H1 (cell line): Measurements from ENCODE around the gene NT5C1A. TPM values are rescaled to one million over a fixed set of nuclear protein-coding genes. Genes with fewer than 3 reads are reported as not detected.

Experiments used
- CTCF ChIA-PET: fragments of 300-600 bp; sonication (Branson Sonifier 250); formaldehyde crosslinking; loops from one replicate; lab custom pipeline; 2021; ENCODE audit not compliant: partially characterized antibody; lab: Charles Lee
- POLR2A ChIA-PET: fragments of 300-600 bp; sonication (Branson Sonifier 250); formaldehyde crosslinking; loops from one replicate; lab custom pipeline; 2021; ENCODE audit warnings: inconsistent platforms; ENCODE audit not compliant: partially characterized antibody; lab: Charles Lee
- DNase-seq, 2 experiments: peaks; one replicate each; pipeline versions ENCODE4 v3.0.0 to v3.0.0-alpha.2; 2010 to 2022; ENCODE audit warnings: low spot score in 2 of 2, low read depth in 1 of 2, mixed read lengths in 1 of 2
- FAIRE-seq: peaks from 2 replicates; lab custom pipeline; 2011; peaks lifted over from hg19 to GRCh38; lab: Jason Lieb, UNC
- H2AFZ ChIP-seq: 2 replicates; pipeline ENCODE4 v1.8.1; 2012; ENCODE audit warnings: low read length, inconsistent platforms
- H2AK5ac ChIP-seq: 2 replicates; pipeline ENCODE4 v1.6.1; 2013; ENCODE audit warnings: low read depth, low read length
- H2BK120ac ChIP-seq: replicated peaks from 2 replicates; pipeline ENCODE3; 2013; ENCODE audit warnings: low read depth, low read length, inconsistent platforms
- H2BK12ac ChIP-seq: 2 replicates; pipeline ENCODE4 v1.6.1; 2013; ENCODE audit warnings: low read depth, low read length
- H2BK15ac ChIP-seq: 2 replicates; pipeline ENCODE4 v1.6.1; 2013; ENCODE audit warnings: low read length
- H2BK20ac ChIP-seq: 2 replicates; pipeline ENCODE4 v1.6.1; 2013; ENCODE audit warnings: low read length
- H2BK5ac ChIP-seq: 2 replicates; pipeline ENCODE4 v1.6.1; 2013; ENCODE audit warnings: low read depth, low read length
- H3K14ac ChIP-seq: 2 replicates; pipeline ENCODE4 v1.6.1; 2013; ENCODE audit warnings: inconsistent platforms; ENCODE audit not compliant: insufficient read length
- H3K18ac ChIP-seq: 2 replicates; pipeline ENCODE4 v1.6.1; 2013; ENCODE audit warnings: low read length; ENCODE audit errors: extremely low read depth
- H3K23ac ChIP-seq: 2 replicates; pipeline ENCODE4 v1.6.1; 2013; ENCODE audit warnings: inconsistent platforms; ENCODE audit not compliant: insufficient read length
- H3K23me2 ChIP-seq: 2 replicates; pipeline ENCODE4 v1.6.1; 2013; ENCODE audit warnings: low read depth, low read length
- H3K27ac ChIP-seq: 2 replicates; pipeline ENCODE4 v1.6.1; 2011; ENCODE audit warnings: low read depth, low read length, inconsistent platforms
- H3K27me3 ChIP-seq, 4 experiments: replicated peaks in 1 of 4; 1 replicate in 1 of 4; 2 replicates in 3 of 4; pipeline versions ENCODE4 v1.6.1 to v1.8.1; 2011 to 2013; ENCODE audit warnings: low read length in 3 of 4, mild to moderate bottlenecking in 3 of 4, inconsistent platforms in 2 of 4, mixed read lengths in 2 of 4, moderate library complexity in 1 of 4; ENCODE audit not compliant: control insufficient read depth in 3 of 4, insufficient read depth in 3 of 4; ENCODE audit errors: extremely low read depth in 1 of 4
- H3K36me3 ChIP-seq, 4 experiments: 2 replicates each; pipeline versions ENCODE4 v1.6.1 to v1.8.1; 2011 to 2013; ENCODE audit warnings: mild to moderate bottlenecking in 4 of 4, low read length in 3 of 4, moderate library complexity in 2 of 4, control low read depth in 1 of 4, inconsistent platforms in 1 of 4; ENCODE audit not compliant: insufficient read depth in 4 of 4, control insufficient read depth in 2 of 4
- H3K4ac ChIP-seq: replicated peaks from 2 replicates; pipeline ENCODE3; 2013; ENCODE audit warnings: low read length, low read depth, mixed read lengths, inconsistent platforms; ENCODE audit not compliant: insufficient read length
- H3K4me1 ChIP-seq, 4 experiments: replicated peaks in 1 of 4; 1 replicate in 1 of 4; 2 replicates in 3 of 4; pipeline versions ENCODE4 v1.6.1 to v1.8.1; 2011 to 2013; ENCODE audit warnings: low read length in 3 of 4, inconsistent platforms in 2 of 4, mixed read lengths in 1 of 4; ENCODE audit not compliant: insufficient read depth in 4 of 4, control insufficient read depth in 3 of 4
- H3K4me2 ChIP-seq, 2 experiments: 2 replicates each; pipeline versions ENCODE4 v1.6.1 to v1.8.1; 2011 to 2013; ENCODE audit warnings: low read depth in 2 of 2, low read length in 2 of 2, control low read depth in 1 of 2, inconsistent platforms in 1 of 2, mild to moderate bottlenecking in 1 of 2; ENCODE audit not compliant: insufficient read depth in 1 of 2
- H3K4me3 ChIP-seq, 4 experiments: fragments of 200-600, 300-600 bp in 1 of 4; sonication (generic), shearing (Covaris generic), sonication (Bioruptor Twin) in 1 of 4; 2 replicates each; pipeline versions ENCODE4 v1.5.1 to v1.8.1; 2011 to 2016; ENCODE audit warnings: low read length in 4 of 4, low read depth in 3 of 4, control low read depth in 2 of 4, inconsistent platforms in 2 of 4, mild to moderate bottlenecking in 2 of 4, mixed read lengths in 1 of 4, moderate library complexity in 1 of 4; ENCODE audit not compliant: insufficient read depth in 2 of 4; ENCODE audit errors: extremely low read depth in 1 of 4
- H3K56ac ChIP-seq: replicated peaks from 2 replicates; pipeline ENCODE3; 2013; ENCODE audit warnings: low read depth, mild to moderate bottlenecking, mixed read lengths, low read length, inconsistent platforms; ENCODE audit not compliant: insufficient read length
- H3K79me1 ChIP-seq: 2 replicates; pipeline ENCODE4 v1.6.1; 2013; ENCODE audit warnings: low read depth, low read length, control low read depth
- H3K79me2 ChIP-seq, 2 experiments: 2 replicates each; pipeline versions ENCODE4 v1.6.1 to v1.8.1; 2012 to 2013; ENCODE audit warnings: low read length in 2 of 2, mild to moderate bottlenecking in 2 of 2, inconsistent platforms in 1 of 2; ENCODE audit not compliant: insufficient read depth in 2 of 2, control insufficient read depth in 1 of 2
- H3K9ac ChIP-seq, 4 experiments: replicated peaks in 1 of 4; 1 replicate in 1 of 4; 2 replicates in 3 of 4; pipeline versions ENCODE4 v1.6.1 to v1.8.1; 2011 to 2013; ENCODE audit warnings: low read depth in 3 of 4, low read length in 3 of 4, control low read depth in 2 of 4, mild to moderate bottlenecking in 2 of 4, moderate library complexity in 2 of 4, inconsistent platforms in 1 of 4; ENCODE audit errors: extremely low read depth in 1 of 4
- H3K9me3 ChIP-seq, 2 experiments: 2 replicates each; pipeline versions ENCODE4 v1.6.1 to v1.8.1; 2012 to 2013; ENCODE audit warnings: mild to moderate bottlenecking in 2 of 2, moderate library complexity in 2 of 2, control low read depth in 1 of 2, inconsistent platforms in 1 of 2, low read depth in 1 of 2, low read length in 1 of 2, mixed read lengths in 1 of 2; ENCODE audit not compliant: insufficient read depth in 2 of 2
- H4K20me1 ChIP-seq, 2 experiments: replicated peaks in 1 of 2; 2 replicates each; pipeline versions ENCODE3 to v1.8.1; 2011 to 2013; ENCODE audit warnings: inconsistent platforms in 2 of 2, low read length in 2 of 2, mild to moderate bottlenecking in 1 of 2; ENCODE audit not compliant: insufficient read depth in 2 of 2, control insufficient read depth in 1 of 2
- H4K5ac ChIP-seq: 2 replicates; pipeline ENCODE4 v1.6.1; 2013; ENCODE audit warnings: low read length, low read depth, mixed read lengths, inconsistent platforms; ENCODE audit not compliant: insufficient read length
- H4K8ac ChIP-seq: 2 replicates; pipeline ENCODE4 v1.8.0; 2013; ENCODE audit warnings: mild to moderate bottlenecking, moderate library complexity, low read length, inconsistent platforms; ENCODE audit not compliant: insufficient read depth; ENCODE audit errors: extremely low read depth
- H4K91ac ChIP-seq: replicated peaks from 2 replicates; pipeline ENCODE3; 2013; ENCODE audit warnings: low read length, mixed read lengths, inconsistent platforms; ENCODE audit not compliant: insufficient read length
- CTCF ChIP-seq, 3 experiments: IDR thresholded peaks; 1 replicate in 2 of 3; 2 replicates in 1 of 3; pipeline versions ENCODE4 v1.5.1 to v1.6.1; 2011; ENCODE audit warnings: low read length in 3 of 3, mild to moderate bottlenecking in 3 of 3, inconsistent platforms in 2 of 3, low read depth in 1 of 3, moderate library complexity in 1 of 3; ENCODE audit not compliant: insufficient read depth in 1 of 3; ENCODE audit errors: control extremely low read depth in 1 of 3
- RAD21 ChIP-seq, 2 experiments: IDR thresholded peaks in 1 of 2; conservative IDR thresholded peaks in 1 of 2; 2 replicates each; pipeline ENCODE4 v1.6.1; 2011; ENCODE audit warnings: low read depth in 2 of 2, low read length in 2 of 2, improper control_type of control experiment in 1 of 2, inconsistent platforms in 1 of 2, mild to moderate bottlenecking in 1 of 2, moderate library complexity in 1 of 2
- RNF2 ChIP-seq: fragments of 200-900, 300-1000 bp; sonication (generic); IDR thresholded peaks from 2 replicates; pipeline ENCODE4 v1.7.1; 2016; ENCODE audit warnings: borderline replicate concordance, low read depth, mild to moderate bottlenecking, antibody characterized with exemption, low read length; ENCODE audit not compliant: poor library complexity, severe bottlenecking; ENCODE audit errors: missing control alignments
- TEAD4 ChIP-seq: IDR thresholded peaks from 2 replicates; pipeline ENCODE4 v1.6.1; 2012; ENCODE audit warnings: low read depth, low read length, inconsistent platforms, mixed read lengths
- WGBS, 2 experiments: shearing (Covaris generic) in 1 of 2; methylation state at CpG; one replicate each; pipeline versions ENCODE4 v1.1.6 to v1.1.7; 2013 to 2015; ENCODE audit warnings: low lambda C conversion rate in 2 of 2, mixed read lengths in 2 of 2, inconsistent platforms in 1 of 2, low coverage in 1 of 2, missing lambda C conversion rate in 1 of 2; ENCODE audit not compliant: insufficient replicate concordance in 2 of 2, insufficient coverage in 1 of 2, insufficient read length in 1 of 2; ENCODE audit errors: extremely low coverage in 1 of 2, missing lambda C conversion rate in 1 of 2; 5-methylcytosine and 5-hydroxymethylcytosine counted together
- polyA plus RNA-seq, 7 experiments: library from polyadenylated mRNA; depleted of rRNA in 3 of 7; stranded (reverse) in 5 of 7; unstranded in 2 of 7; fragments of >200 nt in 5 of 7; fragments of 200-250 nt in 2 of 7; gene quantifications; 1 replicate in 5 of 7; 2 replicates in 1 of 7; 4 replicates in 1 of 7; pipeline versions ENCODE4 v1.2.1 to v1.2.3, GENCODE V29; 2011 to 2013; ENCODE audit warnings: missing spikeins in 2 of 7, mixed read lengths in 2 of 7
- total RNA-seq: library from RNA; stranded (reverse); fragmentation: NEBNext Ultra II Directional; extraction: Animal tissue kit (Norgen Biotek cat#: 25700); gene quantifications from 2 replicates; pipeline ENCODE4 v1.2.1, GENCODE V29; 2021

Gene NT5C1A
- total and polyA plus RNA-seq, 2 of the 8 experiments (the other 6 are each of a cell fraction or from before 2014, with no cell fraction given), result not detected

- H2AK5ac ChIP-seq, result no peak overlapping the region
- H3K14ac ChIP-seq, result no peak overlapping the region
- peaks cover 1 to 6% of the 10 kb centered on the region in 2 experiments for H4K20me1 ChIP-seq
- no peak overlapping the region for H4K5ac ChIP-seq
- H2BK20ac ChIP-seq, result no peak overlapping the region
- H3K79me2 ChIP-seq, result no peaks in the 10 kb centered on the region
- no peaks in the 10 kb centered on the region for H3K79me1 ChIP-seq
- peak overlapping the region; percentile 90 for H3K4me2 ChIP-seq
- DNase-seq (peak in 1 of 2 experiments; percentile 81), FAIRE-seq (no peak)
- H3K23ac ChIP-seq, result no peak overlapping the region
- H3K9me3 ChIP-seq, result no peaks in the 10 kb centered on the region; a peak in 1 of 4 replicates
- 14% methylated on average over 12 of the region's 12 CpGs; no CpG with 5 or more reads in 1 of the 2 experiments for WGBS, 2 experiments
- peak; percentile 67 to 81 (median 74) for TF ChIP-seq CTCF (IDR thresholded peaks at IDR 0.05; ENCODE audit: control extremely low read depth in 1 of 3, insufficient read depth in 1 of 3, low read depth in 1 of 3, low read length in 3 of 3)
- peak; percentile 51 to 69 for TF ChIP-seq RAD21 (IDR thresholded peaks at IDR 0.05 in 1 of 2, conservative IDR thresholded peaks at IDR 0.05 in 1 of 2; ENCODE audit: low read depth in 2 of 2, low read length in 2 of 2)
- no peak for TF ChIP-seq RNF2
- peak; percentile 54 for TF ChIP-seq TEAD4
- H3K18ac ChIP-seq, result no peak overlapping the region
- no peak overlapping the region for H2BK120ac ChIP-seq
- H3K27ac ChIP-seq, result no peak overlapping the region
- no peak overlapping the region for H3K56ac ChIP-seq
- H2AFZ ChIP-seq, result no peak overlapping the region
- H2BK12ac ChIP-seq, result no peak overlapping the region
- peaks cover 3% of the 10 kb centered on the region; the same call in 1 of the 2 replicates for H3K23me2 ChIP-seq
- H3K27me3 ChIP-seq, result peaks cover 67 to 93% (median 87%) of the 10 kb centered on the region in 4 experiments
- no peak overlapping the region for H4K8ac ChIP-seq
- CTCF ChIA-PET, result interaction anchor here (0.8 to 10.5 kb wide), 30 partner anchors 8 to 359 kb away, joined by 3 to 184 read pairs (median 12); partner anchors contain the start of genes HEYL, HPCAL4, PABPC4 and PPIE
- POLR2A ChIA-PET, result interaction anchor here (1.0 to 3.4 kb wide), 3 partner anchors 19 to 67 kb away, joined by 3 to 15 read pairs (median 4); partner anchors contain the start of gene HPCAL4
- H2BK15ac ChIP-seq, result no peak overlapping the region
- H3K4me3 ChIP-seq, result peak overlapping the region; percentile 27 to 61 (median 36); a peak in 5 of 8 replicates
- H4K91ac ChIP-seq, result no peak overlapping the region
- H2BK5ac ChIP-seq, result no peak overlapping the region
- H3K4ac ChIP-seq, result no peak overlapping the region
- H3K36me3 ChIP-seq, result peaks cover 0 to 3% (median 0%) of the 10 kb centered on the region in 4 experiments; a peak in 1 of 8 replicates
- peaks cover 0 to 11% (median 5%) of the 10 kb centered on the region in 4 experiments; a peak in 5 of 7 replicates for H3K4me1 ChIP-seq
- no peak overlapping the region for H3K9ac ChIP-seq
Measured at GRCh38 chr1:39672551-39672947, 642 bp upstream of the NT5C1A start.
